NCI-H748 treated with DMSO at 0.1 percent for 48 hours (cell line): ENCODE results near the gene GAB4.

Source experiments
- DNase-seq: peaks from one replicate; lab custom pipeline; 2025; lab: John Stamatoyannopoulos, UW

The GAB4 gene

DNA sequence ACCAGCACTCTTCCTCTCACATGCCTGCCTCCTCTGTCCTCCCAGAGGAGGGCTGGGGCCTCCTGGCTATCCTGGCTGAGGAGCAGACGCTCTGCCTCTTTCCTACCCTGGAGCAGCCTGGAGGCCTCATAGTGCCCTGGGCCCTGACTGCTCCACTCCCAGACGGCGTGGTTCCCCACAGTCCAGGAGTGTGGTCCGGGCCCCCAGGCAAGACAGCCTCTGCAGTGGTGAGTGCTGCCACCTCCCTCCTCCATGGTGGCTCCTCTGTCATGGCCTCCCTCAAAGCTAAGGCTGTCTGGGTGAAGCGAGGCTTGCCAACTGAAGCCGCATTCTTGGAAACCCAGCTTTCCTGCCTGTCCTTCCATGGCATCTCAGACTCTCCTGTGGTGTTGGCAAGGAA, 19.8 kb downstream of the GAB4 start:
- no peak for DNase-seq

DNA sequence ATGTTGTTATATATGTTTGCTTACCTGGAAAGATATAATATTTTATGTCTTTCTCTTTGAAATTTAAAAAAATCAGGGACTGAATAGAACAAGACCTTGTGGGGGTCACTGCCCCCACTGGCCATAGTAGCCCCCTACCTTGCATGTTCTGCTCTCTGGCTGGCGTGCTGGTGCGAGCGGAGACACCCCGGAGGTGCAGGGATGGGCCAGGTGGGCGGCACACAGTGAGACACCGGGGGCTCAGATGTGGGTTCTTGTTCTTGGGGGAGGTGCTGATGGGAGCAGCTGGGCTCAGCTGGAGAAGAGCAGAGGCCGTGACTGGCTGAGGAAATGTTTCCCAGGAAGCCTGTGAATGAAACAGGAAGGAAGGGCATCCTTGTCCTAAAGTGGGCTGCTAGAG, 20.2 kb downstream of the GAB4 start:
- DNase-seq, result no peak

DNA sequence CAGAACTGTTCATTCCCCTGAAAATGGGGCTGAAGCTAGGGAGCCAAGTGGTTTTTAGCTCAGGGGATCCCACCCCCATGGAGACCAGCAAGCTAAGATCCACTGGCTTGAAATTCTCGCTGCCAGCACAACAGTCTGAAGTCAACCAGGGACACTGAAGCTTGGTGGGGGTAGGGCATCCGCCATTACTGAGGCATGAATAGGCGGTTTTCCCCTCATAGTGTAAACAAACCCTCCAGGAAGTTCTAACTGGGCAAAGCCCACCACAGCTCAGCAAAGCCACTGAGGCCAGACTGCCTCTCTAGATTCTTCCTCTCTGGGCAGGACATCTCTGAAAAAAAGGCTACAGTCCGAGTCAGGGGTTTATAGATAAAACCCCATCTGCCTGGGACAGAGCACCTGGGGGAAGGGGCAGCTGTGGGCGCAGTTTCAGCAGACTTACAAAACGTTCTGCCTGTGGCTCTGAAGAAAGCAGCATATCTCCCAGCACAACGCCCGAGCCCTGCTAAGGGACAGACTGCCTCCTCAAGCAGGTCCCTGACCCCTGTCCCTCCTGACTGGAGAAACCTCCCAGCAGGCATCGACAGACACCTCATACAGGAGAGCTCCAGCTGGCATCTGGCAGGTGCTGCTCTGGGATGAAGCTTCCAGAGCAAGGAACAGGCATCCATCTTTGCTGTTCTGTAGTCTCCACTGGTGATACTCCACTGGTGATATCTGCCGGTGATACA, 32.7 kb downstream of the GAB4 start:
- no peak for DNase-seq

DNA sequence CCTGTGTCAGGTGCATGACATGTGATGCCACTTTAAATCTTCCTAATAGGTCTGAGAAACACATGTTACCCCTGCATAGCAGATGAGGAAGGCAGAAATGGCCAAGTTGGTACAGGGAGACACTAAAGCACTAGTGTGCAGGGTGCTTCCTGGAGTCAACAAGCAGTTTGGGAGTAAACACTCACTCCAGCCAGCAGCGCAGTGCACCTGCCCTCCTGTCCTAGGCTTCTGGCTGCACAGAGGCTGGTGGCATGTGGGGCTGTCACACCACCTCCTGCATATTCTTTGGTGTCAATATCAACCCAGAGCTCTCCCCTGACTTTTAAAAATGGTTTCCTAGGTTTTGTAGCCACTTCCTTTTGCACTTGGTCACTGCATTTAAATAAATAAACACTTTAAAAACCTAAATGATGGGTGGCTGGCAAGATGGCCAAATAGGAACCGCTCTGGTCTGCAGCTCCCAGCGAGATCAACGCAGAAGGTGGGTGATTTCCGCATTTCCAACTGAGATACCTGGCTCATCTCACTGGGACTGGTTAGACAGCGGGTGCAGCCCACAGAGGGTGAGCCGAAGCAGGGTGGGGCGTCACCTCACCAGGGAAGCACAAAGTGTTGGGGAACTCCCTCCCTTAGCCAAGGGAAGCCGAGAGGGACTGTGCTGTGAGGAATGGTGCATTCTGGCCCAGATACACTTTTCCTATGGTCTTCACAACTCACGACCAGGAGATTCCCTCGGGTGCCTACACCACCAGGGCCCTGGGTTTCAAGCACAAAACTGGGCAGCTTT, 33.5 kb downstream of the GAB4 start:
- no peak for DNase-seq

DNA sequence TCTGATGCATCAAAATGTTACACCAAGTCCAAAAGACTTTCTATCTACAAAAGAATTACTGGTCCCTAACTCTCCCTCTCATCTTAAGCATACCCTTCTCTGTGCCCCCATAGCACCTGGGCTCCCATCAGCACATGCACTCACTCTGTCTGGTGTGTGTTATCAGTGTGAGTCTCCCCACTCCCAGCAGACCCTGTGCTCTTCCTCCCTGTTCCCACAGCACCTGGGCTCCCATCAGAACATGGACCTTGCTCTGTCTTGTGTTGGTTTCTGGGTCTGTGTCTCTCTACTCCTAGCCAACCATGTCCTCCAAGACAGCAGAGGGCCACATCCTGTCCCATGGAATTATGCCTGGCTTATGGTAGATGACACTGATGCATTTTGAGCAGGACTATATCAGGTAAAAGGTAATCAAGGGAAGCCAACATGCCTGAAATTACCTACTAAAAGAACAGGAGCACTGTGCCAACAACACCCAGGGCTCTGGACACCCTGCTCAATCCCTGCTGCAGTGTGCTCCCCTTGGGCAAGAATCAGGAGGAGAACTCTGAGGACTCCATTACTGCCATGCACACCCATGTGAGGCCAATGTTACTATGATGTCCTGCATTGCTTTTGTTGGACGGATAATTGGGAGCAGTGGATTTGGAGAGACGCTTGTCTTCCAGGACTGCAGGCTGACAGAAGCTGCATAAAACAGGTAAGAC, 34.3 kb downstream of the GAB4 start:
- DNase-seq, result no peak

DNA sequence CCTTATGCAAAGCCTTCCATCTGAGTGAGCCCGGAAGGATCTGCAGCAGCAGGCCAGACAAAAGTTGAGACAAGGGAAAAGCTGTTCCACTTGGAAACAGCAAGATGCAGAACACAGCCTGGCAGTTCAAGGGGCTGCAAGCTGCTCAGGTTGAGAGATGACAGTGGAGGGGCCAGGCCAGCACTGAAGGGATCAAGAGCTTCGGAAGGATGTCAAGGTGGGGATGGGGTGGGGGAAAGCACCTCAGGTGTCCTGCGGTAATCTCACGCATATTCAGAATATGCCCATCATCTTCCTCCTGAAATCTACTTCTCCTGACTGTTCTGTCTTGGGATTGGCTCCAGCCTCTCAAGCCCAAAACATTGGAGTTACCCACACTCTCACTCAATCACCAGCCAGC, 35.7 kb downstream of the GAB4 start:
- DNase-seq, result no peak

DNA sequence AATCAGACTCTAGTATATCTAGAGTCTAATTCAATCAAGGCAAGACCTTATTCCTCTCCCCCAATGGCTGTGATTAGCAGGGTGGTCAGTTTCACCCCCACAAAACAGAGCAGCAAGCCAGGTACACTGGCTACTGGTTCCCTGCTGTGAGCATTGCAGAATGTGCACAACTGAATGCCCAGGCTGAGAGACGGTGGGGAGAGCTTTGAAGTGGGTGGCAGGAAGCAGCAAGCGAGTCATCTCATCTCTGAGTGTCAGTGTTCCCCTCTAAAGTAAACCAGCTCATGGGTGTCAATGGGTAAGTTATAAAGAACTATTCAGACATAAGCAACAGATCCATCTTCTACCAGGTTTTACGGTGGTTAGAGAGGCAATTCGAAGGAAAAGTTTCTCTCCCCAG, 37.6 kb downstream of the GAB4 start:
- no peak for DNase-seq

DNA sequence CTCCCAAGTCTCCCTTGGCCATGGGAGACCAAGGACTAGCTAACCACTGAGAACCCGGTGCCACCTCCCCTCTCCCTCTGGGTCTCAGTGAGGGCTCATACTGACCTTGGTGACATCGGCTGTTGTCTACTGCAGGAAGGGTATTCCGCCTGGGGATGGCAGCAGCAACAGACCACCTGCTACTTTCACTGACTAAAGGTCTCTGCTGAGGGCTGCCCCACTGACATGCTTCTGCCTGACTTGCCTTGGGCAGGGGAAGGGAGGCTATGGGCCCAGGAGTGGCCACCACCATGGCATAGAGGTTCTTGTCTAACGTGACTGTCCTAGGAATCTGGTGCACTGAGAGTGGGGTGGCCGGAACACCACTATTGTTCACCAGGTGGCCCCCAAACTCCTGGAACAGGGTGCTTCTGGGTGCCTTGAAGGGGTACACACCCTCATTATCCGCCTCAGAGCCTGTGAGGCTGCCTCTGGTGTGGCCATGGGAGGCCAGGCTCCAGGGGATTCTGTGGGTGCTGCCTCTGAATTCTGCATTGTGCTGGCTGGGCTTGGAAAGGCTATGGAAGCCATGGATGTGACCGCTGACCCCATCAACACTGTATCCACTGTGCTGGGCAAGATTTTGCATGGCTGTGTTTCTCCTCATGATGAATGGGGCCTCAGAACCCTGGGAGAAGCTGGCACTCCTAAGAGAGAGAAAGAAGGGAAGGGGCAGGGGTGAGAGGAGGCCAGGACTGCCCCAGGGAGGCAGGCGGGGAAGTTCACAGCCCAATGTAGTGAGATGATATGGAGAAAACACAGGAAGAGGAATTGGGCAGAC, 38.3 kb downstream of the GAB4 start:
- DNase-seq, result no peak

DNA sequence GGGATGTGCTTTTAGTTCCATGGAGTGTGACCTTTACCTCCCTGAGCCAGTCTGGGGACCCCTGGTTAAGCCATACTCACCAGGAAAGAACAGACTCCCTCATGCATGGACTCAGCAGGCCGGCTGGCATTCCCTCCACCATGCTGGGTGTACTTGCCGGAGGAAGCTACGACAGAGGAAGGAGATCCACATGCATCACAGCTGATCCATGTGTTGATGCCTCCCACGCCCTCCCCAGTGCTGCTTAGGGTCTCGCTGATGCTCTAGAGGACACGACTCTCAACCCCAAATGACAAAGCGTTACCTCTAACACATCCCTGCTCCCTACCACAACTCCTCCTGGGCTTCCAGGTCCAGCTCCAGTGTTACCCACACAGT, 39.8 kb downstream of the GAB4 start:
- DNase-seq, result no peak

DNA sequence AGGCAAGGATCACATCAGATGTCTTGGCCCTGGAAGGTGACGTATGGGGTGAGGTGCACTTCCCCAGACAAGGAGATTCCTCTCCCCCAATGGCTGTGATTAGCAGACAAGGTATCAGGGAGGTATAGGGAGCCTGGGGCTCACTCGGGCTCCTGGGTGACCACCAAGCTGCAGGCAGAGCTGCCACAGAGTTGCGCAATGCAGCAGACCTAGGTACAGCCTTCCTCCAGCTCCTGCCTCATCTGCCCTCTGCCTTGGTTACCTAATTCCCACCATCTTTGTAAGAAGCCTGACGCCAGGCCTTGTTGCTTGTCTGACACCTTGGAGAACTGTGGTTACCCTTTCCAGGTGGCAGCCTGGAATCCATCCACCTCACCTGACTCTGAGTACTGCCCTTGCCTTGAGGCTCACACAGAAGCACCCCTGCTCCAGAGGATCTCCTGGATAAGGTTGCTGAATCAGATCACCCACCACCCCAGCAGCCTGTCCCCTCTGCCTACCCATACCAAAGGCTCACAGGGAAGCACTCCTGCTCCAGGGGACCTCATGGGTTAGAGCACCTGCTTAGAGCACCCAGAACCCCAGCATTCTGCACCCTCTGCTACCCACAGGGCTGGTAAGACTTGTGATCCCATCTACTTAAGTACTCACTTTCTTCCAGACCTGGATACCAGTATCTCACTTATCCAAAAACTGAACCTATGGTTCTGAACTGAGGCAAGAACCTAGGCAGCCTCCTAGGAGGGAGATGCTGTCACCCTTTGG, 40.4 kb downstream of the GAB4 start:
- no peak for DNase-seq

DNA sequence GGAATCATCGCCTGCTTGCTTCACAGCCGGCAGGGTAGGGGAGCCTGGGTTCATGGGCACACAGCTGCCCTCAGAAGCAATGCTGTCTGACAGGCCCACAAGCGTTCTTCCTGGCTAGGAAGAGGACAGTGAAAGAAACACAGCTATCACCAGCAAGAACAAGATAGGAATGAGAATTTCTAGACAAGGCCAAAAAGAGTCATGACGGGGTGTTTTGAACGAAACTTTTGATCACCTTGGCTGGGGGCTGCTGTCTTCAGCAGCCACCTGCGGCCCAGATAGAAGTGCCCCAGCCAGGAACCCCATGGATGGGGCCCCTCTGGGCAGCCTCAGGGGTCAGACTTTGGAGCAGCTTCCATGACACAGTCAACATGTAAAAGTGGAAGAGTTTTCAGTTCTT, 41.8 kb downstream of the GAB4 start:
- DNase-seq, result no peak

DNA sequence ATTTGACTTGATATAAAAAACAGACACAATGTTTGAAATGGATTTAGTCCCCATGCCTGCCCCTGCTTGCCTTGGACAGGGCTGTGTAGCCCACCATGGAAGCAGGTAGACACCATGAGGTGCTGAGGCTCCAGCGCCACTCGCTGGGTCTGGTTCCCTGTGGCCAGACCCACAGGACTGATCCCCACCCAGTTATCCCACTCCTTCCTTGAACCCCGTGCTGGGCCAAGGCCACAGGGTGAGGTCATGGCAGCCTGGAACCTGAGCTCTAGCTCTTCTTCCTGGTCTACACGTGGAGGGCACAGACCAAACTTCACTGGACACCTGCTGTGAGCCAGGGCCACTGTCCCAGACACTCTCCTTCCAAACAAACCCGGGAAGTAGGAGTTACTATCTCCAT, 42.5 kb downstream of the GAB4 start:
- DNase-seq, result no peak

DNA sequence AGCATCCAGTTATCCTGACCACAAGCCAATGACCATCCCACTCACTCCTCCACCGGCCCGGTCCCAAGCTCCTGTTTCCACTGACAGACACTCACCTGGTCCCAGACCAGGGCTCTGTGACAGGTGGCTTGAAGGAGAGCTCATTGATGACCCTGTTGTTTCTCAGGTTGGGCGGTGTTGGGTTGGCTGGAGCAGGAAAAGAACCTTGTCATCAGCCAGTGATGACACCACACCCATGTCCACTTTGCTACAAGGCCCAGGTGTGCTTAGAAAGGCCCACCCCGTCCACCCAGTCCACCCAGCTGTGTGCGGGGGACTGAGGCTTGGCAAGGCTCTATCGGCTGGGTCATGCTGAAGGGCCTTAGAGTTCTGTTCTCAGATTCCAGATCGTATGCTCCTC, 42.9 kb downstream of the GAB4 start:
- no peak for DNase-seq

DNA sequence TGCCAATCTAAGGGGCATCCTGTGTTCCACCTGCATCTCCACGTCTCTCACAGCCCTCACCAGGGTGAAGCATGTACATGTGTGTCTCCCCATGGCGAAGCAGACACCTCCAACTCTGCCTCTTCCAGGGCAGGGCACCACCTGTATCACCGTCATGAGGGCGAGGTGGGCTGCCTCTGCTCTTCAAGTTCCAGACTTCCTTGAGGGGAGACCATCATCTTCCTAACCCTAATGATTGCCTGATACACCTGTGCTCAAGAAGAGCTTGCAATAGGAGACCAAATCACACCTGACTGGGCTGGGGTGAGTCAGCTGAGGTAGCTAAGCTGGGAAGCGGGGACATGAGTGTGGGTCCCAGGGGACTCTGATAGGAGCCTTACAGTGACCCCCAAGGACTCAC, 43.7 kb downstream of the GAB4 start:
- no peak for DNase-seq

DNA sequence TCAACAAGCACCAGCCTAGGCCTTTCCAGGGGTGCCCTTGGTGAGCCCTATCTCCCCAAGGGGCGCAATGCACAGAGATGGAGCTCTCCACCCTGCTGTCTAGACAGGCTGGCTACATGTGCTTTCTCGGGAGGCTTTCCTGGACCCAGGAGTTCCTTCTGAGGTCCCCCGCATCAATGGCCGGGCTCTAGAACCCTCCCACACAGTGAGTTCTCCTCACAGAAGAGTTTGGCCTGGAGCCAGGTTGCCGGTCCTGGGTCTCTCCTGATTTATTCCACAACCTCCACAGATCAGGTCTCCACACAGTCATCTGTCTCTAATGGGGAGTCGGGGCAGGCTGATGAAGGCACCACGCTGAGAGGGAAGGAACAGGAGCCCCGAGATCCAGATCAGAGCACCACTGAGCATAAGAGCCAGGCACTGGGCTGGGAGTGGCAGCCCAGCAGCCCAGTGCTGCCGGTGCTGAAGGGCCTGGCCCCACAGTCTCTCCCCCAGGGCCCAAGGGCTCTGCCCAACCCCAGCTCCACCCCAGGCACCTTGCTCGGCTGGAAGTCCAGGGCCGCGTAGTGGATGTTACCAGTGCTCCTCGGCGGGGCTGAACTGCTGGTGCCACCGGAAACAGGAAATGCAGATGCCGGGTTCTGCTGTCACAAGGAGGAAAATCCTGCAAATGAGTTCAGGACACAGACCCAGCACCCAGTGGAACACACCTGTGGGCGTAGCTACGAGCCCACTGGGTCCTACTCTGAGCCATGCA, 44.7 kb downstream of the GAB4 start:
- no peak for DNase-seq

DNA sequence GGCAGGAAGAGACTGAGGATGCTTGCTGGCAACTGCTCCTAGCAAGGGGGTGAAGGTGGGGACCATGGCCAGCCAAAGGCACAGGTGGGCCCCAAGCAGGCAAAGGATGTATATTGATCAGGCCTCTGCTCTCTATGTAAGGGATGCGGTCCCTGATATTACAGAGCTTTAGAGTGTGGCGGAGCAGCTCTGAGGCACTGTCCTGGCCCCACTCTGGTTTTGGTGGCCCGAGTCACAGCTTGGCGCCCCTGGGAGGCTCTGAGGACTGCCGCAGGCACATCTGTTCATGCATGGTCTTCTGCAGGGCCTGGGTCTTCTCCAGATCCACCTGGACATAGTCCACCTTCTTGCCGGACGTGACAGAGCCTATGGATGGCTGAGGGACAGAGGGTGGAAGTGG, 45.5 kb downstream of the GAB4 start:
- DNase-seq, result no peak

DNA sequence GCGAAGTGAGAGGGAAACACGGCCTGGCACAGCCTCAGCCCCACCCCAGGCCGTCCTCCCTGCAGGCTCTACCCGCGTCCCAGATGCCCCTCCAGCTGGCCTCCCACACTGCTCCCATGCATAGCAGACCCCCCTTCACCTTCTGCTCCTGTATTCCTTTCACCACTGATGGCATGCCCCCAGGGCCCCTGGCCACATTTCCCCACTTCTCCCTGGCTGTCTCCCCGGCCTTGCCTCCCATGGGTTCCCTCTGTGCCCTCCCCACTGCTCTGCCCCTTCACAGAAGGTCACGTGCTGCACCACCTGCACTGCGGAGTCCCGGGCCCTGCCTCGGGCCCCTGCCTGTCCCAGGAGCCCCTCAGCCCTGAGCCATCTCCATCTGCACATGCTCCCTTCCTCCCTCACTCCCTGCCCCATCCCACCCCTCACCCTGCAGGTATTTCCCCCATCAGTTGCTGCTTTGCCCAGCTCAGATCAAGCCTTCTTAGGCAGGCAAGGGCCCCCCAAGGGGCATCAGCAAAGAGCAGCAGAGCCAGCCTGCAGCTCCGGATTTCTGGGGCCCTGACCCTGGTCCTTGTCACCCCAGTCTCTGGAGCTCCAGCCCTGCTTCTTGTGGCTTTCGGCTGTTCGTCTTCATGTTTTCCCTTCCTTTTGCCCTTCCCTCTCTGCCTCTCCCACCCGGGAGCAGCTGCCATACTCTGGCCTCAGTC, 46.4 kb downstream of the GAB4 start:
- no peak for DNase-seq

DNA sequence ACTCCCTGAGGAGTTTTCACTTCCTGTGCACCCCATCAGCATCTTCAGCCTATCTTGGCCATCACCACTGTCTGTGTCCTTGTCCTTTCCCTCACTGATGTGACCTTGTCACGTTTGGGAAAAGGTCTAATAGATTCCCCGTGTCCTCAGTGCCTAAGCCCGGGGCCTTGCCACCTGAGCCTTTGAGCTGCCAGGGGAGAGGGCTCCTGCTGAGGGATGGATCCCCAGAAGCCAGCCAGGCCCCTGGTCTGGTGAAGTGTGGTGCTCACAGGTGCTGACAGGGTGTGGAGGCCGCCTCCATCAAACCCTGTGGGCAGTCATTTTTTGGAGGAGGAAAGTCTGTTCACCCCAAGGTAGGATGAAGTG, 47.2 kb downstream of the GAB4 start:
- no peak for DNase-seq

DNA sequence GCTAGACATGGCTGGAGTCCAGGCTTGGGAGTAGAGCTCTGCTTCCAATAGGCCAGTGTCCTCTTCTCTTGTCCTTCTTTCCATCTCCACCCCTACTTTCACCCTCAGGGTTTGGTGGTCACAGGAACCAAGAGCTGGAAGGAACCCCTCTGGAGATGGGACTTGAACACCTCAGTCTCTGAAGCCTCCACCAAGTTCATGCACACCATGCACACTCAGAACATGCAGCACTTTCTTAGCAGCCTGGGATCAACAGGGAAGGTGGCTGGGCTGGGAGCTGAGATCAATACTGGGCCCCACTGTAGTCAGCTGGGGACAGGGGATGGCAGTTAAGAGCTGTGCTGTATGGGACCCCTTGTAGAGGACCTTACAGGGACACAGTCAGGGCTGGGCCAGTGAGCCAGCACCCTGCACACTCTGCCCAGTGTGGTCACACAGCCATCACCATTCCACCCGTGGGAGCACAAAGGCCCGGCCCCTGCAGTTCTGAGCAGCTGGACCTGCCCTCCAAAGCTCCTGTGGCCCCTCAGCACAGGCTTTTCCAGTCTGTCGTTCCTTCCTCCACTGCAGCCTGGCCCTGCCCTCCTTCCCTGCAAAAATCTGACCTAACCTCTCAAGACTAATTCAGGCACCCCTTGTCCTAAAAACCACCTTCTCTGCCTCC, 47.7 kb downstream of the GAB4 start:
- DNase-seq, result no peak
